Smooth muscle cell (in vitro differentiated cells): ENCODE data around the gene KCNK13. TPM values are rescaled to one million over a fixed set of nuclear protein-coding genes. Genes with fewer than 3 reads are reported as not detected.
"Not testable (repeated sequence)": the region's sequence is repeated elsewhere in the genome, so short reads cannot be mapped to it uniquely, and the experiment has no call there.

Experiments
- DNase-seq: peaks from one replicate; lab custom pipeline; 2025; ENCODE audit not compliant: unreplicated experiment; lab: John Stamatoyannopoulos, UW
- H2AFZ ChIP-seq: fragments of 200-600 bp; sonication (generic); 2 replicates; pipeline ENCODE4 v1.6.0; 2016; ENCODE audit warnings: antibody characterized with exemption, low read depth, mild to moderate bottlenecking
- H3F3A ChIP-seq: fragments of 200-600 bp; sonication (generic); 2 replicates; pipeline ENCODE4 v1.6.0; 2017; ENCODE audit warnings: antibody characterized with exemption, low read depth
- H3K27ac ChIP-seq: fragments of 200-600 bp; sonication (generic); 2 replicates; pipeline ENCODE4 v1.5.1; 2016; ENCODE audit warnings: low read depth, mild to moderate bottlenecking
- H3K27me3 ChIP-seq: fragments of 200-600 bp; sonication (generic); 2 replicates; pipeline ENCODE4 v1.6.1; 2016; ENCODE audit warnings: low read depth, mild to moderate bottlenecking
- H3K36me3 ChIP-seq: fragments of 200-600 bp; sonication (generic); 2 replicates; pipeline ENCODE4 v1.5.1; 2016; ENCODE audit warnings: low read depth
- H3K4me1 ChIP-seq: fragments of 200-600 bp; sonication (generic); 2 replicates; pipeline ENCODE4 v1.5.1; 2016; ENCODE audit warnings: low read depth
- H3K4me2 ChIP-seq: fragments of 200-600 bp; sonication (generic); 2 replicates; pipeline ENCODE4 v1.6.0; 2016; ENCODE audit warnings: mild to moderate bottlenecking
- H3K4me3 ChIP-seq: fragments of 200-600 bp; sonication (generic); 2 replicates; pipeline ENCODE4 v1.5.1; 2016; ENCODE audit warnings: mild to moderate bottlenecking
- H3K79me2 ChIP-seq: fragments of 200-600 bp; sonication (generic); 2 replicates; pipeline ENCODE4 v1.6.0; 2016; ENCODE audit warnings: low read depth, mild to moderate bottlenecking
- H3K9ac ChIP-seq: fragments of 200-600 bp; sonication (generic); 2 replicates; pipeline ENCODE4 v1.6.0; 2016; ENCODE audit warnings: low read depth
- H3K9me3 ChIP-seq: fragments of 200-600 bp; sonication (generic); replicated peaks from 2 replicates; pipeline ENCODE4 v1.5.1; 2016; ENCODE audit warnings: low read depth
- H4K20me1 ChIP-seq: fragments of 200-600 bp; sonication (generic); 2 replicates; pipeline ENCODE4 v1.6.0; 2016; ENCODE audit warnings: low read depth
- CTCF ChIP-seq: fragments of 200-600 bp; sonication (generic); IDR thresholded peaks from 2 replicates; pipeline ENCODE4 v1.5.1; 2017; ENCODE audit warnings: borderline replicate concordance, mild to moderate bottlenecking, antibody characterized with exemption; ENCODE audit not compliant: insufficient read depth, poor library complexity, severe bottlenecking
- WGBS: methylation state at CpG from one replicate; pipeline ENCODE4 v1.1.7; 2016; ENCODE audit warnings: low lambda C conversion rate; 5-methylcytosine and 5-hydroxymethylcytosine counted together
- polyA plus RNA-seq: library from polyadenylated mRNA; unstranded; fragments of >200 nt; fragmentation: Nextera tagmentation; extraction: Ambion mirVana; gene quantifications from 2 replicates; pipeline ENCODE4 v1.2.1, GENCODE V29; 2016
- total RNA-seq: library from RNA; depleted of rRNA; stranded (reverse); fragments of >200 nt; gene quantifications from 2 replicates; pipeline ENCODE4 v1.2.3, GENCODE V29; 2014

KCNK13 gene
- total and polyA plus RNA-seq, 2 experiments from 2014 or later = 0.45 TPM; not detected in 1

- WGBS = 84% methylated on average over 5 of the region's 5 CpGs
- Histone ChIP-seq H3K4me1 (no peaks in the 10 kb centered on the region), H3K27me3 (peaks cover 13% of the 10 kb centered on the region), H3K4me3 (no peak overlapping the region), H3K27ac (no peak overlapping the region), H3K9ac (no peak overlapping the region), H3K4me2 (no peak overlapping the region), H3K36me3 (no peaks in the 10 kb centered on the region), H3K79me2 (no peaks in the 10 kb centered on the region), H3K9me3 (no peaks in the 10 kb centered on the region), H3F3A (no peaks in the 10 kb centered on the region), H4K20me1 (no peaks in the 10 kb centered on the region), H2AFZ (no peak overlapping the region)
- TF ChIP-seq CTCF = no peak
- DNase-seq = no peak
These were observed 132.9 kb downstream of the KCNK13 start for GRCh38 chr14:90194706-90195105.

- Histone ChIP-seq H4K20me1 (no peaks in the 10 kb centered on the region), H3K4me2 (no peak overlapping the region), H3K4me1 (no peaks in the 10 kb centered on the region), H2AFZ (no peak overlapping the region), H3K36me3 (no peaks in the 10 kb centered on the region), H3K9me3 (no peaks in the 10 kb centered on the region), H3K9ac (no peak overlapping the region), H3K79me2 (no peaks in the 10 kb centered on the region), H3K27me3 (peaks cover 13% of the 10 kb centered on the region), H3K4me3 (no peak overlapping the region), H3K27ac (no peak overlapping the region), H3F3A (no peaks in the 10 kb centered on the region)
- 96% methylated on average over 12 of the region's 12 CpGs for whole genome bisulfite sequencing
- no peak for TF ChIP-seq CTCF
- no peak for DNase-seq
These were observed 136.8 kb downstream of the KCNK13 start for GRCh38 chr14:90198541-90199060.

GRCh38 chr14:90200546-90200945 is 138.8 kb downstream of the KCNK13 start:
- H3K4me3 ChIP-seq, DNase-seq, H4K20me1 ChIP-seq, H3K27me3 ChIP-seq, H2AFZ ChIP-seq, H3K9ac ChIP-seq, H3K9me3 ChIP-seq, H3K4me1 ChIP-seq, H3K79me2 ChIP-seq, H3K4me2 ChIP-seq, H3K27ac ChIP-seq, H3F3A ChIP-seq, H3K36me3 ChIP-seq: not testable (repeated sequence)
- 87% methylated on average over 4 of the region's 4 CpGs for WGBS

GRCh38 chr14:90201344-90201743 is 139.6 kb downstream of the KCNK13 start:
- Histone ChIP-seq H3K9me3 (no peaks in the 10 kb centered on the region), H3K4me3 (no peak overlapping the region), H3K36me3 (no peaks in the 10 kb centered on the region), H3K27me3 (no peaks in the 10 kb centered on the region), H3K4me1 (no peaks in the 10 kb centered on the region), H3K27ac (no peak overlapping the region), H4K20me1 (no peaks in the 10 kb centered on the region), H3K9ac (no peak overlapping the region), H3K79me2 (no peaks in the 10 kb centered on the region), H2AFZ (no peak overlapping the region), H3K4me2 (no peak overlapping the region), H3F3A (no peaks in the 10 kb centered on the region)
- no peak for DNase-seq
- no peak for TF ChIP-seq CTCF
- WGBS = 71% methylated on average over 2 of the region's 2 CpGs
